GM23248 (cell line): ENCODE data around the gene NT5C1B. TPM values are rescaled to one million over a fixed set of nuclear protein-coding genes. Genes with fewer than 3 reads are reported as not detected.

Experiments
- DNase-seq: peaks from one replicate; pipeline ENCODE4 v3.0.0-alpha.2; 2015
- H2AFZ ChIP-seq: fragments of 200-600 bp; sonication (generic); 2 replicates; pipeline ENCODE4 v1.6.1; 2016; ENCODE audit warnings: antibody characterized with exemption
- H3F3A ChIP-seq: fragments of 200-600 bp; sonication (generic); 2 replicates; pipeline ENCODE4 v1.6.1; 2016; ENCODE audit warnings: mild to moderate bottlenecking, antibody characterized with exemption, mixed run types; ENCODE audit not compliant: insufficient read depth
- H3K27ac ChIP-seq: fragments of 200-600 bp; sonication (generic); 2 replicates; pipeline ENCODE4 v1.5.1; 2016; ENCODE audit warnings: mild to moderate bottlenecking
- H3K27me3 ChIP-seq: fragments of 200-600 bp; sonication (generic); replicated peaks from 2 replicates; pipeline ENCODE4 v1.6.1; 2016; ENCODE audit warnings: mild to moderate bottlenecking; ENCODE audit not compliant: insufficient read depth
- H3K36me3 ChIP-seq: fragments of 200-600 bp; sonication (generic); 2 replicates; pipeline ENCODE4 v1.6.1; 2016; ENCODE audit warnings: low read depth, mild to moderate bottlenecking
- H3K4me1 ChIP-seq: fragments of 200-600 bp; sonication (generic); 2 replicates; pipeline ENCODE4 v1.6.1; 2016; ENCODE audit warnings: mild to moderate bottlenecking; ENCODE audit not compliant: insufficient read depth
- H3K4me2 ChIP-seq: fragments of 200-600 bp; sonication (generic); one replicate; pipeline ENCODE4 v1.6.1; 2016; ENCODE audit warnings: mild to moderate bottlenecking; ENCODE audit not compliant: unreplicated experiment
- H3K4me3 ChIP-seq: fragments of 200-600 bp; sonication (generic); 2 replicates; pipeline ENCODE4 v1.5.1; 2016; ENCODE audit warnings: mild to moderate bottlenecking
- H3K79me2 ChIP-seq: fragments of 200-600 bp; sonication (generic); 2 replicates; pipeline ENCODE4 v1.6.1; 2016; ENCODE audit warnings: mild to moderate bottlenecking; ENCODE audit not compliant: insufficient read depth
- H3K9ac ChIP-seq: fragments of 200-600 bp; sonication (generic); 2 replicates; pipeline ENCODE4 v1.6.1; 2016; ENCODE audit warnings: mild to moderate bottlenecking
- H3K9me2 ChIP-seq: fragments of 200-600 bp; sonication (generic); 2 replicates; pipeline ENCODE4 v1.6.1; 2016; ENCODE audit warnings: mixed run types, mild to moderate bottlenecking, moderate library complexity; ENCODE audit not compliant: insufficient read depth
- H3K9me3 ChIP-seq: fragments of 200-600 bp; sonication (generic); one replicate; pipeline ENCODE4 v1.6.1; 2017; ENCODE audit warnings: low read depth
- H4K20me1 ChIP-seq: fragments of 200-600 bp; sonication (generic); 2 replicates; pipeline ENCODE4 v1.6.0; 2016; ENCODE audit not compliant: insufficient read depth
- EZH2 ChIP-seq: fragments of 200-600 bp; sonication (generic); IDR thresholded peaks from 2 replicates; pipeline ENCODE4 v1.6.1; 2018; ENCODE audit warnings: antibody characterized with exemption, mild to moderate bottlenecking; ENCODE audit not compliant: insufficient read depth, poor library complexity, severe bottlenecking
- EZH2phosphoT487 ChIP-seq: fragments of 200-600 bp; sonication (generic); IDR thresholded peaks from 2 replicates; pipeline ENCODE4 v1.6.1; 2018; ENCODE audit warnings: antibody characterized with exemption, moderate library complexity, mild to moderate bottlenecking, low read depth; ENCODE audit not compliant: insufficient read depth
- WGBS, 2 experiments: methylation state at CpG; one replicate each; pipeline ENCODE4 v1.1.6; 2015 to 2017; ENCODE audit warnings: low lambda C conversion rate in 2 of 2, low coverage in 1 of 2; ENCODE audit errors: missing lambda C conversion rate in 2 of 2; 5-methylcytosine and 5-hydroxymethylcytosine counted together
- in situ Hi-C: fragments of 300-500 bp; cut with MboI; formaldehyde crosslinking; loops from 2 replicates; pipeline ENCODE4 v1.15.0; 2020
- polyA plus RNA-seq: library from polyadenylated mRNA; unstranded; fragments of >200 nt; fragmentation: Nextera tagmentation; extraction: Ambion mirVana; gene quantifications from 2 replicates; pipeline ENCODE4 v1.2.1, GENCODE V29; 2016
- total RNA-seq: library from RNA; depleted of rRNA; stranded (reverse); fragments of >200 nt; shearing (Covaris generic); gene quantifications from 2 replicates; pipeline ENCODE4 v1.2.3, GENCODE V29; 2014

Gene NT5C1B
- total and polyA plus RNA-seq, 2 experiments from 2014 or later = 0.88 TPM; not detected in 1

- H3K9me2 ChIP-seq = no peaks in the 10 kb centered on the region
- H3K4me1 ChIP-seq = peaks cover 50% of the 10 kb centered on the region
- H3K4me3 ChIP-seq = no peak overlapping the region
- no peak for TF ChIP-seq EZH2
- TF ChIP-seq EZH2phosphoT487 = no peak
- no peaks in the 10 kb centered on the region for H3K27me3 ChIP-seq
- no peaks in the 10 kb centered on the region for H3K79me2 ChIP-seq
- in situ Hi-C loops = no loop called here
- H3K9me3 ChIP-seq = no peaks in the 10 kb centered on the region
- H3K9ac ChIP-seq = no peak overlapping the region
- peak overlapping the region; percentile 5; the same call in 1 of the 2 replicates for H3K27ac ChIP-seq
- no peaks in the 10 kb centered on the region for H4K20me1 ChIP-seq
- DNase-seq = peak; percentile 68
- no peaks in the 10 kb centered on the region for H3K36me3 ChIP-seq
- H3K4me2 ChIP-seq = peak overlapping the region; percentile 34
- no peak overlapping the region for H2AFZ ChIP-seq
- H3F3A ChIP-seq = peaks cover 53% of the 10 kb centered on the region
These were observed 40.7 kb upstream of the NT5C1B start for GRCh38 chr2:18630101-18630500.

- no peak for TF ChIP-seq EZH2phosphoT487
- no peak for TF ChIP-seq EZH2
- Histone ChIP-seq H3K27ac (peak overlapping the region; percentile 54), H3K4me1 (peaks cover 65% of the 10 kb centered on the region), H2AFZ (no peak overlapping the region), H4K20me1 (no peaks in the 10 kb centered on the region), H3K9ac (no peak overlapping the region), H3K36me3 (no peaks in the 10 kb centered on the region), H3K4me3 (no peak overlapping the region), H3K9me3 (no peaks in the 10 kb centered on the region), H3K27me3 (no peaks in the 10 kb centered on the region), H3K9me2 (no peaks in the 10 kb centered on the region), H3F3A (peaks cover 67% of the 10 kb centered on the region), H3K79me2 (no peaks in the 10 kb centered on the region), H3K4me2 (peak overlapping the region; percentile 57)
- 27 to 33% methylated on average over 2 of the region's 2 CpGs for whole genome bisulfite sequencing, 2 experiments
- peak; percentile 35 for DNase-seq
- in situ Hi-C loops = no loop called here
These were observed 37.7 kb upstream of the NT5C1B start for GRCh38 chr2:18626958-18627650.

GRCh38 chr2:18626256-18626668 is 36.9 kb upstream of the NT5C1B start:
- H3K27ac ChIP-seq = peak overlapping the region; percentile 54
- no peaks in the 10 kb centered on the region for H3K9me3 ChIP-seq
- TF ChIP-seq EZH2phosphoT487 (no peak), EZH2 (no peak)
- no peaks in the 10 kb centered on the region for H3K27me3 ChIP-seq
- H3K4me2 ChIP-seq = peak overlapping the region; percentile 57
- H3K9me2 ChIP-seq = no peaks in the 10 kb centered on the region
- H3K9ac ChIP-seq = peak overlapping the region; percentile 8; the same call in 1 of the 2 replicates
- no peaks in the 10 kb centered on the region for H3K79me2 ChIP-seq
- peaks cover 63% of the 10 kb centered on the region for H3F3A ChIP-seq
- H2AFZ ChIP-seq = no peak overlapping the region
- WGBS, 2 experiments = 0 to 2% methylated on average over 2 of the region's 2 CpGs
- H3K4me1 ChIP-seq = peaks cover 61% of the 10 kb centered on the region
- peak; percentile 71 for DNase-seq
- no peaks in the 10 kb centered on the region for H3K36me3 ChIP-seq
- H4K20me1 ChIP-seq = no peaks in the 10 kb centered on the region
- H3K4me3 ChIP-seq = peak overlapping the region; percentile 20
- in situ Hi-C loops = no loop called here

GRCh38 chr2:18625563-18625962 is 36.2 kb upstream of the NT5C1B start:
- Histone ChIP-seq H3K9ac (no peak overlapping the region), H3K4me2 (peak overlapping the region; percentile 57), H3K36me3 (no peaks in the 10 kb centered on the region), H3K9me2 (no peaks in the 10 kb centered on the region), H4K20me1 (no peaks in the 10 kb centered on the region), H3K9me3 (no peaks in the 10 kb centered on the region), H3K27me3 (no peaks in the 10 kb centered on the region), H3K4me1 (peaks cover 54% of the 10 kb centered on the region), H3K27ac (peak overlapping the region; percentile 54), H2AFZ (no peak overlapping the region), H3K79me2 (no peaks in the 10 kb centered on the region), H3K4me3 (no peak overlapping the region; the same call in 1 of the 2 replicates), H3F3A (peaks cover 56% of the 10 kb centered on the region)
- 21 to 22% methylated on average over 3 of the region's 3 CpGs for WGBS, 2 experiments
- peak; percentile 18 for DNase-seq
- in situ Hi-C loops = no loop called here
- no peak for TF ChIP-seq EZH2phosphoT487
- no peak for TF ChIP-seq EZH2

- Histone ChIP-seq H3K79me2 (no peaks in the 10 kb centered on the region), H3K4me3 (no peak overlapping the region), H3K36me3 (no peaks in the 10 kb centered on the region), H3K27me3 (no peaks in the 10 kb centered on the region), H3K9me2 (no peaks in the 10 kb centered on the region), H3K4me1 (peaks cover 44% of the 10 kb centered on the region), H3F3A (peaks cover 46% of the 10 kb centered on the region), H4K20me1 (no peaks in the 10 kb centered on the region), H3K4me2 (no peak overlapping the region), H3K27ac (peak overlapping the region; percentile 31), H2AFZ (no peak overlapping the region), H3K9ac (no peak overlapping the region), H3K9me3 (no peaks in the 10 kb centered on the region)
- TF ChIP-seq EZH2phosphoT487 (0 out of 2 replicates have a peak, but pooled peaks have one; percentile 18), EZH2 (no peak)
- DNase-seq = peak; percentile 77
- in situ Hi-C loops = no loop called here
These were observed 34.4 kb upstream of the NT5C1B start for GRCh38 chr2:18623782-18624181.
